Lower leg skin (tissue), 4 donors: Measurements from ENCODE around the gene UPK3A. TPM values are rescaled to one million over a fixed set of nuclear protein-coding genes. Genes with fewer than 3 reads are reported as not detected.

Source experiments
- DNase-seq, 2 donors: peaks; one replicate each; pipeline ENCODE4 v3.0.0-alpha.2; 2019; ENCODE audit warnings: low spot score in 2 of 2
- H3K4me3 ChIP-seq: fragments of 200-600 bp; sonication (generic); 2 replicates; pipeline ENCODE4 v1.5.1; 2017; ENCODE audit warnings: mild to moderate bottlenecking, low read depth; ENCODE audit not compliant: poor library complexity, severe bottlenecking
- CTCF ChIP-seq, 3 donors: fragments of 450-650 bp; IDR thresholded peaks; one replicate each; pipeline ENCODE4 v1.5.1; 2016; ENCODE audit warnings: antibody characterized with exemption in 3 of 3, mild to moderate bottlenecking in 3 of 3, moderate library complexity in 2 of 3
- POLR2A ChIP-seq, 2 donors: fragments of 450-650 bp; IDR thresholded peaks; one replicate each; pipeline ENCODE4 v1.6.1; 2016 to 2017; ENCODE audit warnings: antibody characterized with exemption in 2 of 2, mild to moderate bottlenecking in 1 of 2, moderate library complexity in 1 of 2
- WGBS, 2 donors: methylation state at CpG; one replicate each; pipeline ENCODE4 v1.1.5; 2018; 5-methylcytosine and 5-hydroxymethylcytosine counted together
- intact Hi-C: fragments of 100-400 bp; cut with DNase I; formaldehyde crosslinking; loops from one replicate; pipeline ENCODE4 v1.15.0; 2023; ENCODE audit warnings: low total_unique reads
- total RNA-seq, 4 donors: library from RNA; depleted of rRNA; stranded (reverse); fragments of >200 nt; gene quantifications; one replicate each; pipeline ENCODE4 v1.1.0, GENCODE V29; 2016

UPK3A gene
- total RNA-seq, 4 donors from 2014 or later: 0.49 TPM; not detected in 3

- WGBS, 2 donors: 62 to 69% methylated on average over 12 of the region's 12 CpGs
- TF ChIP-seq POLR2A (IDR thresholded peaks at IDR 0.05) (no peak), CTCF (IDR thresholded peaks at IDR 0.05) (no peak)
- no peak for DNase-seq
- intact Hi-C loops: no loop called here
- H3K4me3 ChIP-seq: no peak overlapping the region
These were observed 34.0 kb downstream of the UPK3A start for GRCh38 chr22:45318558-45319323.

- no peak for DNase-seq
- WGBS, 2 donors: 49 to 64% methylated on average over 5 of the region's 5 CpGs
- no peak for TF ChIP-seq CTCF (IDR thresholded peaks at IDR 0.05)
- no peak for TF ChIP-seq POLR2A (IDR thresholded peaks at IDR 0.05)
- intact Hi-C loops: no loop called here
- no peak overlapping the region for H3K4me3 ChIP-seq
These were observed 34.6 kb downstream of the UPK3A start for GRCh38 chr22:45319324-45319685.

DNA sequence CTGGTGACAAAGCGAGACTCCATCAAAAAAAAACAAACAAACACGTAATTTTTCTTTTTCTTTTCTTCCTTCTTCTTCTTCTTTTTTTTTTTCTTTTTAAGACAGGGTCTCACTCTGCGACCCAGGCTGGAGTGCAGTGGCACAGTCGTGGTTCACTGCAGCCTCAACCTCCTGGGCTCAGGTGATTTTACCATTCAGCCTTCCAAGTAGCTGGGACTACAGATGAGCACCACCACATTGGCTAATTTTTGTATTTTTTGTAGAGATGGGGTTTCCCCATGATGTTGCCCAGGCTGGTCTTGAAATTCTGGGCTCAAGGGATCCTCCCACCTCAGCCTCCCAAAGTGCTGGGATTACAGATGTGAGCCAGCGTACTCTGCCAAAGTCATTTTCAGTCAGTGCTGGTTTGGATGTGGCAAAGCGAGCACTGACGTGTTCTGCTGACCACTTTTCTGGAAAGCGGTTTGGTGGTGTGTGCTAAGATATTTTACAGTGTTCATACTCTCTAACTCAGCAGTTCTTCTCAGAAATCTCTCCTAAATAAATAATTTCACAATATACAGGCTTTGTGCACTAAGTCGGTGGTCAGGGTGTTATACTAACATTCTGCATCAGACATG, 35.7 kb downstream of the UPK3A start:
- no peak overlapping the region for H3K4me3 ChIP-seq
- no peak for DNase-seq
- TF ChIP-seq CTCF (IDR thresholded peaks at IDR 0.05): no peak
- no peak for TF ChIP-seq POLR2A (IDR thresholded peaks at IDR 0.05)
- 74 to 78% methylated on average over 9 of the region's 9 CpGs for WGBS, 2 donors
- intact Hi-C loops: no loop called here

DNA sequence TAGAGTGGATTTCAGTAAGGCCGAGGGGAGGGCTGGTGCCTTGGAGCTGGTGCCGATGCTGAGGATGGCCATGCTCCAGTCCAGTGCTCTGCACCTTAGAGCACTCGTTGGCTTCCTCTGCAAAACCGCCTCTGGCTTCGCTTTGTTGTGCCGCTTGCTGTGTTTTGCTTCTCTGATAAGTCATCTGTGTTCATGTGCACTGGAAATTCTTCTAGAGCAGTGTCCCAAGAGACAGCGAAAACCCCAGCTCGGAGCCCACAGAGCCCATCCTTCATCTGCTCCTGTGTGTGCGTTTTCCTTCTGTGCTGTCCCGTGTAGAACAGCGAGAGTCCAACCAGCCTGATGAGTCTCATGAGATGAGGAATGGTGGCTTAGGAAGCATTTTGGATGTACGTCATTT, 37.1 kb downstream of the UPK3A start:
- intact Hi-C loops: no loop called here
- 87 to 94% methylated on average over 12 of the region's 12 CpGs for WGBS, 2 donors
- no peak overlapping the region for H3K4me3 ChIP-seq
- no peak for DNase-seq
- TF ChIP-seq POLR2A (IDR thresholded peaks at IDR 0.05) (no peak), CTCF (IDR thresholded peaks at IDR 0.05) (no peak)

DNA sequence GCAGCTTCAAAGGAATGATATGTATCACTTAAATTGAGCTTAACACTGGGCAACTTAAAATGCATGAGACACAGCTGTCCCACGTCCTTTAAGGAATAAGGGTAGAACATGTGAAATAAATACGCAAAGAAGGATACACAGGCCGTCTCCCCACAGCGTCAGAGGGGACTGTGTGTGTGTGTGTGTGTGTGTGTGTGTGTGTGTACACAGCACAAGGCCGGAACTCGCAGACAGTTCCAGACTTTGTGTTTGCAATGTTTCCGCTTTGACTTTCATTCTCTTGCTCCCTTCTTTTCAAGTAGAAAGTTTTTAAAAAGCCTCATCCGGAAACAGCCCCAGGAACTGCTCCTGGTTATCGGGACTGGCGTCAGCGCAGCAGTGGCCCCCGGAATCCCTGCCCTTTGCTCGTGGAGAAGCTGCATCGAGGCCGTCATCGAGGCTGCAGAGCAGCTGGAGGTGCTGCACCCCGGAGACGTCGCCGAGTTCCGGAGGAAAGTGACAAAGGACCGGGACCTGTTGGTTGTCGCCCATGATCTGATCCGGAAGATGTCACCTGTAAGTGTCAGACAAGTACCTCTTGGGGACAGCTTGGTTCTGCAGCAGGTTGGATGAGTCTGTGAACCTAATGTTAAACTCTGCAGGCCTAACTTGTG, 38.2 kb downstream of the UPK3A start:
- intact Hi-C loops: no loop called here
- no peak for DNase-seq
- no peak overlapping the region for H3K4me3 ChIP-seq
- 95 to 96% methylated on average over 24 of the region's 24 CpGs for WGBS, 2 donors
- no peak for TF ChIP-seq POLR2A (IDR thresholded peaks at IDR 0.05)
- no peak for TF ChIP-seq CTCF (IDR thresholded peaks at IDR 0.05)
